Thyroid gland (tissue), 4 donors: ENCODE measurements around the gene ACTR2. TPM values are rescaled to one million over a fixed set of nuclear protein-coding genes. Genes with fewer than 3 reads are reported as not detected.

Experiments
- DNase-seq, 2 donors: peaks; one replicate each; pipeline ENCODE4 v3.0.0-alpha.2; 2019
- H3K27ac ChIP-seq, 3 donors: fragments of 200-600 bp; sonication (generic); 1 replicate in 2 of 3; 2 replicates in 1 of 3; pipeline ENCODE4 v1.5.1; 2016 to 2019; ENCODE audit warnings: mild to moderate bottlenecking in 1 of 3, moderate library complexity in 1 of 3
- H3K27me3 ChIP-seq: fragments of 200-600 bp; sonication (generic); one replicate; pipeline ENCODE4 v1.5.1; 2019
- H3K36me3 ChIP-seq, 2 donors: fragments of 200-600 bp; sonication (generic); one replicate each; pipeline ENCODE4 v1.5.1; 2016 to 2019
- H3K4me1 ChIP-seq, 2 donors: fragments of 200-600 bp; sonication (generic); one replicate each; pipeline ENCODE4 v1.5.1; 2017 to 2019
- H3K4me3 ChIP-seq, 3 donors: fragments of 200-600 bp; sonication (generic); replicated peaks in 1 of 3; 1 replicate in 2 of 3; 2 replicates in 1 of 3; pipeline ENCODE4 v1.5.1; 2016; ENCODE audit warnings: mild to moderate bottlenecking in 1 of 3
- H3K9me3 ChIP-seq: fragments of 200-600 bp; sonication (generic); one replicate; pipeline ENCODE4 v1.5.1; 2017
- POLR2A ChIP-seq, 2 donors: fragments of 450-650 bp; IDR thresholded peaks; one replicate each; pipeline ENCODE4 v1.6.1; 2017; ENCODE audit warnings: antibody characterized with exemption in 2 of 2, mild to moderate bottlenecking in 2 of 2, moderate library complexity in 1 of 2
- WGBS, 2 donors: methylation state at CpG; one replicate each; pipeline ENCODE4 v1.1.5; 2017; 5-methylcytosine and 5-hydroxymethylcytosine counted together
- intact Hi-C: fragments of 100-400 bp; cut with DNase I; formaldehyde crosslinking; loops from one replicate; pipeline ENCODE4 v1.15.1; 2023
- total RNA-seq, 4 donors: library from RNA; depleted of rRNA; stranded (reverse); fragments of >200 nt; gene quantifications; one replicate each; pipeline ENCODE4 v1.2.3, GENCODE V29; 2016
- TF ChIP-seq, protein P1 (sequence below), 6 experiments: fragments of 200-600 bp in 3 of 6; fragments of 450-650 bp in 3 of 6; sonication (generic) in 3 of 6; IDR thresholded peaks; one replicate each; pipeline ENCODE4 v1.5.1; 2016 to 2019; ENCODE audit warnings: antibody characterized with exemption in 6 of 6, mild to moderate bottlenecking in 2 of 6, inconsistent platforms in 1 of 6, moderate library complexity in 1 of 6

ACTR2 gene
- total RNA-seq, 4 donors from 2014 or later, result 65.2 to 88.6 (median 74.7) TPM

GRCh38 chr2:65273344-65273743, 45.7 kb downstream of the ACTR2 start:
- intact Hi-C loops, result no loop called here
- no peaks in the 10 kb centered on the region for H3K27me3 ChIP-seq
- TF ChIP-seq, protein P1, sequence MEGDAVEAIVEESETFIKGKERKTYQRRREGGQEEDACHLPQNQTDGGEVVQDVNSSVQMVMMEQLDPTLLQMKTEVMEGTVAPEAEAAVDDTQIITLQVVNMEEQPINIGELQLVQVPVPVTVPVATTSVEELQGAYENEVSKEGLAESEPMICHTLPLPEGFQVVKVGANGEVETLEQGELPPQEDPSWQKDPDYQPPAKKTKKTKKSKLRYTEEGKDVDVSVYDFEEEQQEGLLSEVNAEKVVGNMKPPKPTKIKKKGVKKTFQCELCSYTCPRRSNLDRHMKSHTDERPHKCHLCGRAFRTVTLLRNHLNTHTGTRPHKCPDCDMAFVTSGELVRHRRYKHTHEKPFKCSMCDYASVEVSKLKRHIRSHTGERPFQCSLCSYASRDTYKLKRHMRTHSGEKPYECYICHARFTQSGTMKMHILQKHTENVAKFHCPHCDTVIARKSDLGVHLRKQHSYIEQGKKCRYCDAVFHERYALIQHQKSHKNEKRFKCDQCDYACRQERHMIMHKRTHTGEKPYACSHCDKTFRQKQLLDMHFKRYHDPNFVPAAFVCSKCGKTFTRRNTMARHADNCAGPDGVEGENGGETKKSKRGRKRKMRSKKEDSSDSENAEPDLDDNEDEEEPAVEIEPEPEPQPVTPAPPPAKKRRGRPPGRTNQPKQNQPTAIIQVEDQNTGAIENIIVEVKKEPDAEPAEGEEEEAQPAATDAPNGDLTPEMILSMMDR (IDR thresholded peaks at IDR 0.05), result no peak
- no peak for TF ChIP-seq POLR2A (IDR thresholded peaks at IDR 0.05)
- H3K9me3 ChIP-seq, result no peaks in the 10 kb centered on the region
- WGBS, 2 donors, result 97% methylated on average over 8 of the region's 8 CpGs
- peaks cover 12 to 21% of the 10 kb centered on the region in 2 donors for H3K4me1 ChIP-seq
- H3K27ac ChIP-seq, result no peak overlapping the region
- peaks cover 3 to 13% of the 10 kb centered on the region in 2 donors for H3K36me3 ChIP-seq
- no peak for DNase-seq
- H3K4me3 ChIP-seq, result no peak overlapping the region

DNA sequence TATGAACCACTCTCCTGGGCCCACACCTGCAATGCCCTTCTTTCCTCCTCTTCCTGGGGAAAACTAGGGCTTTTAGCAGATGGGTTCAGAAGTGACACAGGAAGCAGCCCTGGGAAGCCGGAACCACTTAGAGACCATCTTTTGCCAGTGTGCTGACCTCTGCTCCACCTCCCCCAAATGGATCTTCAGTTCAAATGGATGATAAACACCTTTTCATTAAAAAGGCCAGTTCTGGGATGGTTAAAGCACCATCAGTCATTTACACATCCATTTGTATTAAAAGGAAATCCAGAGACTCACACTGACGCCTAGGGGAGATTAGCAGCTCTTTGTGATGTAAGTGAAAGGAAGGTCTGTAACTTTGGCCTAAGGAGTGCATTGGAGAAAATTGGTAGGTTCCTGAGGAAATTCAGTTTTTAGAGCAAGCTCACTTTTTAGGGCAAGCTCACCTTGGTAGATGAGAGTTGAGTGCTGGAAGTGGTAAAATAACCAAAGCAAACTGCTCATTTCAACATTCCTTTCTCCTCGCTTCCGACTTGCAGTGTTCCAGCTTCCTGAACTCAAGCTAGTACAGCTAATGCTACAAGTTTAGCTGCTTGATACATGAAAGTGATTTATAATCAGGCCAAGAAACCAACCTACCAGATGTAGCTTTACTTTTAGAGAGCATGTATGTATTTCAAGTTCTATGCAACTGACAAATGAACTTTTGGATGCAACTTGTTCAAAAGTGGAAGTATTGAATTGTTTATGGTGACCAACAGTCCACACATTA, 47.7 kb downstream of the ACTR2 start:
- intact Hi-C loops, result no loop called here
- 42 to 43% methylated on average over 4 of the region's 4 CpGs for WGBS, 2 donors

DNA sequence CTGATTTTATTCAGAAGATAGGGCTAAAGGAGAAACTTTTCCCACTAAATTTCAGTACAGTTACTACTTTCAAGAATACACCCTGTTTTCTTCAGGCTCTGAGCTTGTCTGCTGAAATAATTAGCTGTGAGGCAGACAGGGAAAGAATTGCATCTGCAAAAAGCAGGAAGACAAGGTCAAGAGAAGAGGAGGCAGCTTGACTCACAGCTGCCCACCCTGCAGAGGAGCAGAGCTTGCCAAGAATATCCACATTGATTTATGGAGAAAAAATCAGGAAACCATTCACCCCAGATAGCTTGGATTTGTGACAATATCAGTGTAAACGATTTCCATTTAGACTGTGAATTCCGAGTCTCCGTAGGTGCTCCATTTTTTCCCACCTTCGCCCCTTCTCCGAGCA, 49.0 kb downstream of the ACTR2 start:
- DNase-seq, result no peak
- H3K27me3 ChIP-seq, result no peaks in the 10 kb centered on the region
- H3K36me3 ChIP-seq, result peaks cover 3 to 11% of the 10 kb centered on the region in 2 donors
- intact Hi-C loops, result no loop called here
- H3K27ac ChIP-seq, result no peak overlapping the region
- H3K9me3 ChIP-seq, result no peaks in the 10 kb centered on the region
- 71 to 79% methylated on average over 5 of the region's 5 CpGs for WGBS, 2 donors
- TF ChIP-seq, protein P1 (IDR thresholded peaks at IDR 0.05), result no peak
- TF ChIP-seq POLR2A (IDR thresholded peaks at IDR 0.05), result no peak
- no peak overlapping the region for H3K4me3 ChIP-seq
- peaks cover 12 to 27% of the 10 kb centered on the region in 2 donors for H3K4me1 ChIP-seq

More for the DNA sequence above, 47.7 kb downstream of the ACTR2 start:
- no peak for TF ChIP-seq POLR2A (IDR thresholded peaks at IDR 0.05)
- TF ChIP-seq, protein P1 (IDR thresholded peaks at IDR 0.05), result no peak
- Histone ChIP-seq H3K4me1 (peaks cover 12 to 27% of the 10 kb centered on the region in 2 donors), H3K27me3 (no peaks in the 10 kb centered on the region), H3K36me3 (peaks cover 3 to 13% of the 10 kb centered on the region in 2 donors), H3K4me3 (no peak overlapping the region), H3K9me3 (no peaks in the 10 kb centered on the region), H3K27ac (no peak overlapping the region)
- DNase-seq, result no peak

DNA sequence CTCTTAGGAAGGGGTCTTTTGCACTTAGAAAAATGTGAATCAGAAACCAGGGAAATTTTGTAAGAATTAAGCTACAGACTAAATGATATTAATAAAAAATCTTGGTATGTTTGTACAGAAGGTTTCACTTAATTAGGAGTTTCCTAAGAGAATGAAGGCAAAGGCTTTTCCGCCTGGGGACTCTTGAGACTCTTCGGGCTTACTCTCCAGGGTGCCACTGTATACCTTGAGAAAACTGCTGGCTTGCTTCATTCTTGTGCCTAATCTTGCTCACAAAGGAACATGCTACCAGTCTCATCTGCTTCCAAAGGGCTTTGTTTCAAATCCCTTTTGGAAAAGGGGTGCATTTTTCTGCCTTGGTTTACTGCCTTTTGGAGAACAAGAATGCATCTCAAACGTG, 49.5 kb downstream of the ACTR2 start:
- 68 to 71% methylated on average over 3 of the region's 3 CpGs for WGBS, 2 donors
- Histone ChIP-seq H3K4me1 (peaks cover 12 to 32% of the 10 kb centered on the region in 2 donors), H3K27me3 (no peaks in the 10 kb centered on the region), H3K27ac (no peak overlapping the region), H3K9me3 (no peaks in the 10 kb centered on the region), H3K36me3 (peaks cover 3 to 6% of the 10 kb centered on the region in 2 donors), H3K4me3 (no peak overlapping the region)
- intact Hi-C loops, result no loop called here
- DNase-seq, result no peak
- TF ChIP-seq POLR2A (IDR thresholded peaks at IDR 0.05), result no peak
- TF ChIP-seq, protein P1 (IDR thresholded peaks at IDR 0.05), result no peak

GRCh38 chr2:65277791-65278483, 50.3 kb downstream of the ACTR2 start:
- no peaks in the 10 kb centered on the region for H3K27me3 ChIP-seq
- intact Hi-C loops, result no loop called here
- 21 to 35% methylated on average over 5 of the region's 5 CpGs for WGBS, 2 donors
- peaks cover 12 to 33% of the 10 kb centered on the region in 2 donors for H3K4me1 ChIP-seq
- H3K4me3 ChIP-seq, result no peak overlapping the region
- H3K9me3 ChIP-seq, result no peaks in the 10 kb centered on the region
- peaks cover under 1 to 2% of the 10 kb centered on the region in 2 donors for H3K36me3 ChIP-seq
- no peak overlapping the region for H3K27ac ChIP-seq
- DNase-seq, result peak; percentile 73 to 82
- TF ChIP-seq, protein P1 (IDR thresholded peaks at IDR 0.05), result peak in 2 of 6 experiments; percentile 15 to 33
- TF ChIP-seq POLR2A (IDR thresholded peaks at IDR 0.05), result no peak
